ENCODE measurements around the gene CIDEA. TPM values are rescaled to one million over a fixed set of nuclear protein-coding genes. Genes with fewer than 3 reads are reported as not detected.

Gene CIDEA
- total and polyA plus RNA-seq, 2 donors (not counting 1 experiment from before 2014, with no cell fraction given), result not detected

DNA sequence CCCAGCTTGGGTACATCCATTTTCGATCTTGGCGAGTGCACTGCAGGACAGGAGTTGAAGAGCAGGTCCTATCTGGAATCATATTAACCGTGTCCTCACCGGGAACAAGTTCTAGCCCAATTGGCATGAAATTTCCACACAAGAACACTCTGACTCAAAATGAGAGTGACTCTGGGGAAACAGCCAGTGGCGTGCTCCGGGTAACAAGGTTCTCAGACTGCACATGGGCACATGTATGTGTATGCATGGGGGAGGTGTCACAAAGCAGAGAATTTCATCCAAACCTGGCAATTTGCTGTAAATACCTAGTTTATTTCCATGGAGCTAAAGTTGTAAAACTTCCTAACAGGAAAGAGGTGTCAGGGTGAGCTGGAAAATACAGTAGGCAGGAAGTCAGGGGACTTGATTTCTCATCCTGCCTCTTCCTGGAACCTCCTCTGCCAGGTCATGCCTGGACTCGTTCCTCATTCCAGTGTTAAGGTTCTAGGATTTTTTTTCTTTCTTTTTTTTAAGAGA lies 55.6 kb downstream of the CIDEA start:
- Mint-ChIP-seq H3K27ac (peak overlapping the region; percentile 10), H3K4me3 (peak overlapping the region; percentile 86), H3K27me3 (peaks cover 19% of the 10 kb centered on the region), H3K4me1 (peaks cover 41% of the 10 kb centered on the region), H3K9me3 (ENCODE audit: insufficient read depth) (peaks cover 5% of the 10 kb centered on the region)
- Histone ChIP-seq H3K9ac (ENCODE audit: low read length) (no peak overlapping the region), H3K36me3 (replicated peaks in 1 of 2; ENCODE audit: control extremely low read depth in 1 of 2, control insufficient read depth in 1 of 2, extremely low read depth in 1 of 2, insufficient read depth in 2 of 2, low read length in 1 of 2) (peaks cover 3 to 6% of the 10 kb centered on the region in 2 experiments), H3K4me1 (ENCODE audit: control insufficient read depth in 2 of 2, insufficient read depth in 2 of 2, low read length in 2 of 2) (peaks cover 33 to 46% of the 10 kb centered on the region in 2 donors), H3K4me2 (replicated peaks; ENCODE audit: low read depth, low read length, poor library complexity, severe bottlenecking) (peak overlapping the region; percentile 86), H3K79me2 (ENCODE audit: control insufficient read depth, insufficient read depth, low read length) (no peaks in the 10 kb centered on the region), H3K27ac (ENCODE audit: low read length in 2 of 2) (no peak overlapping the region), H2AFZ (ENCODE audit: insufficient read depth, low read depth, low read length, poor library complexity, severe bottlenecking) (no peak overlapping the region), H3K9me3 (ENCODE audit: control extremely low read depth in 1 of 3, control insufficient read depth in 2 of 3, insufficient read depth in 1 of 3, low read length in 2 of 3) (peaks cover 6 to 21% (median 11%) of the 10 kb centered on the region in 3 donors), H3K4me3 (ENCODE audit: control extremely low read depth in 1 of 5, extremely low read depth in 1 of 5, insufficient read depth in 1 of 5, low read depth in 2 of 5, low read length in 4 of 5) (peak overlapping the region in 3 of 5 experiments; percentile 6 to 81 (median 31)), H4K20me1 (ENCODE audit: control insufficient read depth, insufficient read depth, low read length, poor library complexity, severe bottlenecking) (no peaks in the 10 kb centered on the region), H3K27me3 (replicated peaks in 1 of 4; ENCODE audit: control extremely low read depth in 1 of 4, control insufficient read depth in 3 of 4, insufficient read depth in 4 of 4, low read length in 3 of 4) (peaks cover 0 to 21% (median 9%) of the 10 kb centered on the region in 4 experiments)
- no peak for ATAC-seq (ENCODE audit: low read depth)
- no peak for DNase-seq
- TF ChIP-seq, protein P1, sequence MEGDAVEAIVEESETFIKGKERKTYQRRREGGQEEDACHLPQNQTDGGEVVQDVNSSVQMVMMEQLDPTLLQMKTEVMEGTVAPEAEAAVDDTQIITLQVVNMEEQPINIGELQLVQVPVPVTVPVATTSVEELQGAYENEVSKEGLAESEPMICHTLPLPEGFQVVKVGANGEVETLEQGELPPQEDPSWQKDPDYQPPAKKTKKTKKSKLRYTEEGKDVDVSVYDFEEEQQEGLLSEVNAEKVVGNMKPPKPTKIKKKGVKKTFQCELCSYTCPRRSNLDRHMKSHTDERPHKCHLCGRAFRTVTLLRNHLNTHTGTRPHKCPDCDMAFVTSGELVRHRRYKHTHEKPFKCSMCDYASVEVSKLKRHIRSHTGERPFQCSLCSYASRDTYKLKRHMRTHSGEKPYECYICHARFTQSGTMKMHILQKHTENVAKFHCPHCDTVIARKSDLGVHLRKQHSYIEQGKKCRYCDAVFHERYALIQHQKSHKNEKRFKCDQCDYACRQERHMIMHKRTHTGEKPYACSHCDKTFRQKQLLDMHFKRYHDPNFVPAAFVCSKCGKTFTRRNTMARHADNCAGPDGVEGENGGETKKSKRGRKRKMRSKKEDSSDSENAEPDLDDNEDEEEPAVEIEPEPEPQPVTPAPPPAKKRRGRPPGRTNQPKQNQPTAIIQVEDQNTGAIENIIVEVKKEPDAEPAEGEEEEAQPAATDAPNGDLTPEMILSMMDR (IDR thresholded peaks at IDR 0.05), result no peak
- TF ChIP-seq EZH2 (IDR thresholded peaks at IDR 0.05; ENCODE audit: borderline replicate concordance, insufficient read depth, low read depth, low read length, poor library complexity, severe bottlenecking), result no peak
- CTCF ChIA-PET, result interaction anchor here (0.8 to 1.3 kb wide), 2 partner anchors 8 to 1303 kb away, joined by 3 to 4 read pairs; no protein-coding TSS in a partner anchor
- WGBS (ENCODE audit: insufficient coverage), result 78% methylated on average over 4 of the region's 7 CpGs
- POLR2A ChIA-PET, result no interaction called here
- intact Hi-C loops (cut with micrococcal nuclease), result loop anchor here (2.0 kb wide), 1 partner anchor 67 kb away; the partner anchor contains the start of gene AFG3L2

DNA sequence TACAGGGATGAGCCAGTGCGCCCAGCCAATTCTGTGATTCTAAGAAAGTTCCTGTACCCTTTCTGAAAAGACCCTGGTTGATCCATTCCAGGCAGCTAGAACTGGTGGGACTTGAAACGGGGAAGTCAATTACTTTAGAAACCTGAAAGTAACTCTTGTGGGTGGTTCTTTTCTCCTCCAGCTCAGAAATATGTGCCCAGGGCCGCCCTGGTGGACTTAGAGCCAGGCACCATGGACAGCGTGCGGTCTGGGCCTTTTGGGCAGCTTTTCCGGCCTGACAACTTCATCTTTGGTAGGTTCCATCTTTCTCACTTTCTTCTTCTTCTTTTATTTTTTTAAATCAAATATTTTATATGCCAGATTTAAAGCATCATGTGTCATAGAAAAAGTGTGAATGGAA lies 56.6 kb downstream of the CIDEA start:
- no peak for ATAC-seq (ENCODE audit: low read depth)
- 100% methylated on average over 1 of the region's 6 CpGs for WGBS (ENCODE audit: insufficient coverage)
- H2AFZ ChIP-seq (ENCODE audit: insufficient read depth, low read depth, low read length, poor library complexity, severe bottlenecking), result no peak overlapping the region
- peaks cover 3 to 6% of the 10 kb centered on the region in 2 experiments for H3K36me3 ChIP-seq (replicated peaks in 1 of 2; ENCODE audit: control extremely low read depth in 1 of 2, control insufficient read depth in 1 of 2, extremely low read depth in 1 of 2, insufficient read depth in 2 of 2, low read length in 1 of 2)
- CTCF ChIA-PET, result no interaction called here
- peaks cover 0 to 21% (median 7%) of the 10 kb centered on the region in 4 experiments for H3K27me3 ChIP-seq (replicated peaks in 1 of 4; ENCODE audit: control extremely low read depth in 1 of 4, control insufficient read depth in 3 of 4, insufficient read depth in 4 of 4, low read length in 3 of 4)
- POLR2A ChIA-PET, result interaction anchor here (0.7 kb wide), 1 partner anchor 65 kb away, joined by 3 read pairs; no protein-coding TSS in a partner anchor
- H3K9ac ChIP-seq (ENCODE audit: low read length), result no peak overlapping the region
- Mint-ChIP-seq H3K4me1 (peaks cover 49% of the 10 kb centered on the region), H3K27me3 (peaks cover 13% of the 10 kb centered on the region), H3K4me3 (peak overlapping the region; percentile 23), H3K9me3 (ENCODE audit: insufficient read depth) (peaks cover 5% of the 10 kb centered on the region), H3K27ac (peak overlapping the region; percentile 3)
- H3K79me2 ChIP-seq (ENCODE audit: control insufficient read depth, insufficient read depth, low read length), result no peaks in the 10 kb centered on the region
- intact Hi-C loops (cut with micrococcal nuclease), result no loop called here
- H3K9me3 ChIP-seq (ENCODE audit: control extremely low read depth in 1 of 3, control insufficient read depth in 2 of 3, insufficient read depth in 1 of 3, low read length in 2 of 3), result peaks cover 6 to 21% (median 11%) of the 10 kb centered on the region in 3 donors
- no peaks in the 10 kb centered on the region for H4K20me1 ChIP-seq (ENCODE audit: control insufficient read depth, insufficient read depth, low read length, poor library complexity, severe bottlenecking)
- no peak overlapping the region for H3K4me3 ChIP-seq (ENCODE audit: control extremely low read depth in 1 of 5, extremely low read depth in 1 of 5, insufficient read depth in 1 of 5, low read depth in 2 of 5, low read length in 4 of 5)
- H3K27ac ChIP-seq (ENCODE audit: low read length in 2 of 2), result peak overlapping the region in 1 of 2 donors; percentile 34
- no peak for DNase-seq
- no peak overlapping the region for H3K4me2 ChIP-seq (replicated peaks; ENCODE audit: low read depth, low read length, poor library complexity, severe bottlenecking)
- H3K4me1 ChIP-seq (ENCODE audit: control insufficient read depth in 2 of 2, insufficient read depth in 2 of 2, low read length in 2 of 2), result peaks cover 42 to 53% of the 10 kb centered on the region in 2 donors
- TF ChIP-seq, protein P1 (IDR thresholded peaks at IDR 0.05), result no peak
- no peak for TF ChIP-seq EZH2 (IDR thresholded peaks at IDR 0.05; ENCODE audit: borderline replicate concordance, insufficient read depth, low read depth, low read length, poor library complexity, severe bottlenecking)

Data from B cell (primary cell).